ENCODE data around the gene WDR48.

The WDR48 gene

GRCh38 chr3:39121621-39122020, 69.8 kb downstream of the WDR48 start:
- DNase-seq (ENCODE audit: low read depth in 2 of 2): no peak

GRCh38 chr3:39122813-39123212, 71.0 kb downstream of the WDR48 start:
- no peak for DNase-seq (ENCODE audit: low read depth in 2 of 2)

- DNase-seq (ENCODE audit: low read depth in 2 of 2): no peak
Observed at GRCh38 chr3:39124876-39125840, 73.3 kb downstream of the WDR48 start.

GRCh38 chr3:39125841-39126500, 74.2 kb downstream of the WDR48 start:
- DNase-seq (ENCODE audit: low read depth in 2 of 2): no peak

GRCh38 chr3:39126532-39127071, 74.8 kb downstream of the WDR48 start:
- no peak for DNase-seq (ENCODE audit: low read depth in 2 of 2)

- DNase-seq (ENCODE audit: low read depth in 2 of 2): no peak
Observed at GRCh38 chr3:39127269-39127907, 75.6 kb downstream of the WDR48 start.

- DNase-seq (ENCODE audit: low read depth in 2 of 2): no peak
Observed at GRCh38 chr3:39127908-39128304, 76.1 kb downstream of the WDR48 start.

GRCh38 chr3:39128951-39129350, 77.1 kb downstream of the WDR48 start:
- DNase-seq (ENCODE audit: low read depth in 2 of 2): no peak

GRCh38 chr3:39130026-39130425, 78.2 kb downstream of the WDR48 start:
- DNase-seq (ENCODE audit: low read depth in 2 of 2): no peak

GRCh38 chr3:39130693-39131265, 79.0 kb downstream of the WDR48 start:
- no peak for DNase-seq (ENCODE audit: low read depth in 2 of 2)

GRCh38 chr3:39132096-39133092, 80.6 kb downstream of the WDR48 start:
- no peak for DNase-seq (ENCODE audit: low read depth in 2 of 2)

- DNase-seq (ENCODE audit: low read depth in 2 of 2): no peak
Observed at GRCh38 chr3:39133093-39133490, 81.3 kb downstream of the WDR48 start.

- DNase-seq (ENCODE audit: low read depth in 2 of 2): no peak
Observed at GRCh38 chr3:39133822-39134221, 82.0 kb downstream of the WDR48 start.

GRCh38 chr3:39134305-39134704, 82.5 kb downstream of the WDR48 start:
- no peak for DNase-seq (ENCODE audit: low read depth in 2 of 2)

GRCh38 chr3:39135170-39135805, 83.5 kb downstream of the WDR48 start:
- no peak for DNase-seq (ENCODE audit: low read depth in 2 of 2)

- no peak for DNase-seq (ENCODE audit: low read depth in 2 of 2)
Observed at GRCh38 chr3:39136533-39137434, 85.0 kb downstream of the WDR48 start.

GRCh38 chr3:39137435-39137936, 85.7 kb downstream of the WDR48 start:
- no peak for DNase-seq (ENCODE audit: low read depth in 2 of 2)

- DNase-seq (ENCODE audit: low read depth in 2 of 2): no peak
Observed at GRCh38 chr3:39137991-39138803, 86.4 kb downstream of the WDR48 start.
